SHP77 (cell line): Measurements from ENCODE around the gene PARP1.
"Not testable (repeated sequence)": the region's sequence is repeated elsewhere in the genome, so short reads cannot be mapped to it uniquely, and the experiment has no call there.

Experiments used
- DNase-seq, 2 experiments: peaks; one replicate each; lab custom pipeline; 2025; lab: John Stamatoyannopoulos, UW

Gene PARP1

GRCh38 chr1:226428791-226429461 lies 21.0 kb upstream of the PARP1 start:
- DNase-seq, result no peak

- DNase-seq, result no peak
These were observed 20.5 kb upstream of the PARP1 start for GRCh38 chr1:226428348-226428747.

- no peak for DNase-seq
These were observed 19.2 kb upstream of the PARP1 start for GRCh38 chr1:226427131-226427530.

- not testable (repeated sequence) for DNase-seq
These were observed 18.5 kb upstream of the PARP1 start for GRCh38 chr1:226426395-226426794.

- no peak for DNase-seq
These were observed 17.6 kb upstream of the PARP1 start for GRCh38 chr1:226425431-226426031.

- no peak for DNase-seq
These were observed 17.1 kb upstream of the PARP1 start for GRCh38 chr1:226425004-226425378.

GRCh38 chr1:226424221-226425003 lies 16.5 kb upstream of the PARP1 start:
- DNase-seq, result peak; percentile 27 to 42

GRCh38 chr1:226422478-226422877 lies 14.6 kb upstream of the PARP1 start:
- no peak for DNase-seq

GRCh38 chr1:226420897-226421296 lies 13.0 kb upstream of the PARP1 start:
- DNase-seq, result no peak

GRCh38 chr1:226420328-226420727 lies 12.4 kb upstream of the PARP1 start:
- DNase-seq, result no peak

- no peak for DNase-seq
These were observed 11.6 kb upstream of the PARP1 start for GRCh38 chr1:226419284-226420029.

- no peak for DNase-seq
These were observed 10.1 kb upstream of the PARP1 start for GRCh38 chr1:226417830-226418546.

GRCh38 chr1:226417350-226417749 lies 9.5 kb upstream of the PARP1 start:
- no peak for DNase-seq

GRCh38 chr1:226414098-226414698 lies 6.3 kb upstream of the PARP1 start:
- no peak for DNase-seq

- DNase-seq, result no peak
These were observed 3.7 kb upstream of the PARP1 start for GRCh38 chr1:226411619-226412018.

- DNase-seq, result no peak
These were observed 3.1 kb upstream of the PARP1 start for GRCh38 chr1:226410958-226411357.

GRCh38 chr1:226409392-226409791 lies 1.5 kb upstream of the PARP1 start:
- no peak for DNase-seq

GRCh38 chr1:226408285-226409184 lies 642 bp upstream of the PARP1 start:
- DNase-seq, result no peak

GRCh38 chr1:226407199-226407496 lies 745 bp downstream of the PARP1 start:
- no peak for DNase-seq

GRCh38 chr1:226406401-226406881 lies 1.5 kb downstream of the PARP1 start:
- no peak for DNase-seq
